Measurements from ENCODE around the gene NACC2.

GRCh38 chr9:136022731-136023409 lies 72.2 kb downstream of the NACC2 start:
- TF ChIP-seq CTCF (conservative IDR thresholded peaks at IDR 0.05; ENCODE audit: low read depth in 2 of 2) = no peak
- TF ChIP-seq CREB1 (CRISPR knock-in tag; IDR thresholded peaks at IDR 0.05; ENCODE audit: low read depth) = no peak
- no peak for TF ChIP-seq EZH2 (IDR thresholded peaks at IDR 0.05; ENCODE audit: low read depth, unreplicated experiment)
- TF ChIP-seq EZH2phosphoT487 (IDR thresholded peaks at IDR 0.05; ENCODE audit: unreplicated experiment) = no peak
- no peak for TF ChIP-seq POLR2AphosphoS5 (IDR thresholded peaks at IDR 0.05; ENCODE audit: low read depth)
- TF ChIP-seq REST (IDR thresholded peaks at IDR 0.05; ENCODE audit: unreplicated experiment) = no peak
- TF ChIP-seq JUNB (IDR thresholded peaks at IDR 0.05; ENCODE audit: unreplicated experiment) = no peak
- no peak for TF ChIP-seq NANOG (IDR thresholded peaks at IDR 0.05; ENCODE audit: borderline replicate concordance)
- TF ChIP-seq STAT1 (IDR thresholded peaks at IDR 0.05; ENCODE audit: unreplicated experiment) = no peak
- TF ChIP-seq ZNF462 (CRISPR knock-in tag; IDR thresholded peaks at IDR 0.05) = no peak
- no peak for TF ChIP-seq ZNF114 (CRISPR knock-in tag; IDR thresholded peaks at IDR 0.05)
